ENCODE data around the gene GRHL1. TPM values are rescaled to one million over a fixed set of nuclear protein-coding genes. Genes with fewer than 3 reads are reported as not detected.

GRHL1 gene
- total and polyA plus RNA-seq, 9 of the 15 experiments (the other 6 are each of a cell fraction or from before 2014, with no cell fraction given): 1.7 to 6.1 (median 4.7) TPM

- Histone ChIP-seq H3K4me2 (ENCODE audit: insufficient read depth, low read length) (no peak overlapping the region), H3K9me1 (ENCODE audit: control insufficient read depth, insufficient read depth, low read length) (no peaks in the 10 kb centered on the region), H3K79me2 (ENCODE audit: control insufficient read depth, insufficient read depth, low read length) (no peaks in the 10 kb centered on the region), H2AFZ (ENCODE audit: low read depth, low read length) (no peak overlapping the region), H3K27me3 (ENCODE audit: control insufficient read depth in 2 of 2, insufficient read depth in 2 of 2, low read length in 2 of 2) (peaks cover 0 to 4% of the 10 kb centered on the region in 2 experiments; a peak in 1 of 5 replicates), H3K27ac (ENCODE audit: extremely low read depth, low read depth, low read length) (no peak overlapping the region), H3K9ac (ENCODE audit: insufficient read depth in 1 of 2, low read depth in 2 of 2, low read length in 2 of 2) (no peak overlapping the region), H3K36me3 (ENCODE audit: control insufficient read depth, insufficient read depth, low read length) (no peaks in the 10 kb centered on the region), H3K4me3 (no peak overlapping the region), H4K20me1 (replicated peaks; ENCODE audit: control insufficient read depth, insufficient read depth, low read length) (no peaks in the 10 kb centered on the region), H3K4me1 (replicated peaks in 1 of 2; ENCODE audit: control insufficient read depth in 2 of 2, insufficient read depth in 2 of 2, low read length in 2 of 2) (peaks cover 3 to 31% of the 10 kb centered on the region in 2 experiments; a peak in 4 of 5 replicates), H3K9me3 (replicated peaks; ENCODE audit: control insufficient read depth, insufficient read depth, low read depth, low read length) (no peaks in the 10 kb centered on the region; the same call in 1 of the 2 replicates)
- no peak for DNase-seq (ENCODE audit: extremely low read depth in 1 of 4, low spot score in 3 of 4)
- TF ChIP-seq RBM39 (optimal IDR thresholded peaks at IDR 0.05; ENCODE audit: low read depth, low read length) (no peak), CBX3 (IDR thresholded peaks at IDR 0.05; ENCODE audit: borderline replicate concordance in 1 of 2, low read length in 2 of 2) (no peak), TAF7 (tag; IDR thresholded peaks at IDR 0.05) (no peak), TAF1 (IDR thresholded peaks at IDR 0.05; ENCODE audit: control insufficient read depth, extremely low read depth, insufficient read depth, low read length, severe bottlenecking) (no peak), MLLT1 (IDR thresholded peaks at IDR 0.05) (no peak), NFE2L1 (tag; IDR thresholded peaks at IDR 0.05; ENCODE audit: borderline replicate concordance, low read depth) (no peak), ZNF24 (IDR thresholded peaks at IDR 0.05) (no peak), ZNF431 (CRISPR knock-in tag; IDR thresholded peaks at IDR 0.05) (no peak), TEAD1 (CRISPR knock-in tag; IDR thresholded peaks at IDR 0.05) (no peak), ZC3H11A (IDR thresholded peaks at IDR 0.05; ENCODE audit: low read depth, low read length) (no peak), RERE (CRISPR knock-in tag; IDR thresholded peaks at IDR 0.05; ENCODE audit: borderline replicate concordance) (no peak), SRSF3 (IDR thresholded peaks at IDR 0.05; ENCODE audit: insufficient read depth, low read length) (no peak)
- TF ChIP-seq, protein P1, sequence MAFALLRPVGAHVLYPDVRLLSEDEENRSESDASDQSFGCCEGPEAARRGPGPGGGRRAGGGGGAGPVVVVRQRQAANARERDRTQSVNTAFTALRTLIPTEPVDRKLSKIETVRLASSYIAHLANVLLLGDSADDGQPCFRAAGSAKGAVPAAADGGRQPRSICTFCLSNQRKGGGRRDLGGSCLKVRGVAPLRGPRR (CRISPR knock-in tag; IDR thresholded peaks at IDR 0.05): no peak
- TF ChIP-seq, protein P2, sequence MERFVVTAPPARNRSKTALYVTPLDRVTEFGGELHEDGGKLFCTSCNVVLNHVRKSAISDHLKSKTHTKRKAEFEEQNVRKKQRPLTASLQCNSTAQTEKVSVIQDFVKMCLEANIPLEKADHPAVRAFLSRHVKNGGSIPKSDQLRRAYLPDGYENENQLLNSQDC (CRISPR knock-in tag; IDR thresholded peaks at IDR 0.05): no peak
- 79% methylated on average over 34 of the region's 42 CpGs for WGBS (ENCODE audit: insufficient coverage, low coverage, missing lambda C conversion rate)
- no peak for ATAC-seq
- ChIA-PET CTCF (ENCODE audit: low intra/inter-chr PET ratio) (no interaction called here), POLR2A (no interaction called here)
- FAIRE-seq: no peak
- intact Hi-C loops (cut with micrococcal nuclease) (no loop called here), in situ Hi-C loops (cut with MboI) (no loop called here)
- BruUV-seq (replicated peaks): no TSS peak
Measured at GRCh38 chr2:10014418-10015190, 63.1 kb downstream of the GRHL1 start.

Measured in K562 (cell line).